Muscle layer of colon (tissue), 2 donors: ENCODE results near the gene ABHD4.
"Not testable (repeated sequence)": the region's sequence is repeated elsewhere in the genome, so short reads cannot be mapped to it uniquely, and the experiment has no call there.

Experiments
- H3K27ac ChIP-seq: one replicate; pipeline ENCODE4 v1.7.0; 2013; ENCODE audit warnings: low read depth, mild to moderate bottlenecking, low read length, moderate library complexity
- H3K27me3 ChIP-seq, 2 donors: one replicate each; pipeline ENCODE4 v1.7.0; 2013; ENCODE audit warnings: low read length in 2 of 2, mild to moderate bottlenecking in 2 of 2; ENCODE audit not compliant: insufficient read depth in 2 of 2, control insufficient read depth in 1 of 2
- H3K36me3 ChIP-seq: one replicate; pipeline ENCODE4 v1.7.0; 2013; ENCODE audit warnings: mild to moderate bottlenecking, low read length; ENCODE audit not compliant: insufficient read depth
- H3K4me1 ChIP-seq: one replicate; pipeline ENCODE4 v1.7.0; 2013; ENCODE audit warnings: mild to moderate bottlenecking, low read length; ENCODE audit not compliant: insufficient read depth
- H3K4me3 ChIP-seq, 2 donors: one replicate each; pipeline ENCODE4 v1.7.0; 2013; ENCODE audit warnings: low read length in 2 of 2, low read depth in 1 of 2, mild to moderate bottlenecking in 1 of 2, moderate library complexity in 1 of 2
- H3K9ac ChIP-seq: one replicate; pipeline ENCODE4 v1.7.0; 2013; ENCODE audit warnings: low read length
- H3K9me3 ChIP-seq: one replicate; pipeline ENCODE4 v1.7.0; 2013; ENCODE audit warnings: mild to moderate bottlenecking, low read length
- donor health status: abdominal sarcoma.
- donor health status: Adenocarcinoma of cecum.

Gene ABHD4, protein sequence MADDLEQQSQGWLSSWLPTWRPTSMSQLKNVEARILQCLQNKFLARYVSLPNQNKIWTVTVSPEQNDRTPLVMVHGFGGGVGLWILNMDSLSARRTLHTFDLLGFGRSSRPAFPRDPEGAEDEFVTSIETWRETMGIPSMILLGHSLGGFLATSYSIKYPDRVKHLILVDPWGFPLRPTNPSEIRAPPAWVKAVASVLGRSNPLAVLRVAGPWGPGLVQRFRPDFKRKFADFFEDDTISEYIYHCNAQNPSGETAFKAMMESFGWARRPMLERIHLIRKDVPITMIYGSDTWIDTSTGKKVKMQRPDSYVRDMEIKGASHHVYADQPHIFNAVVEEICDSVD

DNA sequence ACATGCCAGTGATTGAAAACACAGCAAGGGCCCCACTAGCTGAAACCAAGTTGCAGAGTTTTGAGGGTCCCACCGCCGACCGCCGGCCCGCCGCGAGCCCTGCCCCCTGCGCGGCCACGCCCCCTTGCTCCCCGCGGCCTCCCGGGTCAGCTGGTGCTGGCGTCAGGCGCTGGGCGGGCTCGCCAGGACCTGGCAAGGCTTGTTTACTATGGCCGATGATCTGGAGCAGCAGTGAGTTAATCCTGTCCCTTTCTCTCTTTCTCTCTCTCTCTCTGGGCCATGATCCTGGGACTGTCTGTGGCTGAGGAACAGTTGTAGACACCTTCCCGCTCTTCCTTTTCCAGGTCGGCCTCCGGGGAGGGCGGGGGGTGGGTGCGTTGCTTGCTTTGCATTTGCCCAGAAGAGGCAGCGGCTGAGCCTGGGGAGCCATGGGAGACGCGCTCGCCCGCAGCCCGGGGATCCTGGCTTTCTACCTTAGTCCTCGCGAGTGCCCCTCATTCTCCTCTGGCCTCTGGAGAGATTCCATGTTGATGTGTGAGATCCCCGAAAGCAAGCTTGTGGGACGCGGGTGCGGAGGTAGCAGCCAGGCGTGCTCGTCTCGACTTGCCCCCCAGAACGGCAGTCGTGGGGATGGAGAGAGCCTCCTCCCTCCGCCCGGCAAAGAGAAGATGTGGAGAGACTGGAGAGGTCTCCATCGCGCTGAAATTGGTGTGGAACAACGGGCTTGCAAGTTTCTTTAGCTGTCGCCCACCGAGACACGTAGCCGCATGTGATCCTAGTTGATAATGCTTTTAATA, at the start of gene ABHD4:
Gene ABHD4, plus strand, starts transcription at position 202 of the 797 bp plus-strand sequence. Its CDS starts 7 bp downstream, at position 209.
- Histone ChIP-seq H3K9ac (peak within 1 kb of the TSS; percentile 74), H3K4me3 (peak within 1 kb of the TSS; percentile 63 to 96), H3K4me1 (peaks cover 25% of the 10 kb centered on the region), H3K9me3 (no peaks in the 10 kb centered on the region), H3K27ac (peak within 1 kb of the TSS; percentile 70), H3K27me3 (no peaks in the 10 kb centered on the region), H3K36me3 (peaks cover 18% of the 10 kb centered on the region)

DNA sequence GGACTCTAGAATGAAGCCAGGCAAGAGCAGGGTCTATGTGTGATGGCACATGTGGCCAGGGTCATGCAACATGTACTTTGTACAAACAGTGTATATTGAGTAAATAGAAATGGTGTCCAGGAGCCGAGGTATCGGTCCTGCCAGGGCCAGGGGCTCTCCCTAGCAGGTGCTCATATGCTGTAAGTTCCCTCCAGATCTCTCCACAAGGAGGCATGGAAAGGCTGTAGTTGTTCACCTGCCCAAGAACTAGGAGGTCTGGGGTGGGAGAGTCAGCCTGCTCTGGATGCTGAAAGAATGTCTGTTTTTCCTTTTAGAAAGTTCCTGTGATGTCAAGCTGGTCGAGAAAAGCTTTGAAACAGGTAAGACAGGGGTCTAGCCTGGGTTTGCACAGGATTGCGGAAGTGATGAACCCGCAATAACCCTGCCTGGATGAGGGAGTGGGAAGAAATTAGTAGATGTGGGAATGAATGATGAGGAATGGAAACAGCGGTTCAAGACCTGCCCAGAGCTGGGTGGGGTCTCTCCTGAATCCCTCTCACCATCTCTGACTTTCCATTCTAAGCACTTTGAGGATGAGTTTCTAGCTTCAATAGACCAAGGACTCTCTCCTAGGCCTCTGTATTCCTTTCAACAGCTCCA, 48.7 kb upstream of the ABHD4 start:
- Histone ChIP-seq H3K27ac (no peak overlapping the region), H3K9me3 (no peaks in the 10 kb centered on the region), H3K4me3 (no peak overlapping the region), H3K4me1 (peaks cover 26% of the 10 kb centered on the region), H3K27me3 (no peaks in the 10 kb centered on the region), H3K9ac (no peak overlapping the region), H3K36me3 (no peaks in the 10 kb centered on the region)

DNA sequence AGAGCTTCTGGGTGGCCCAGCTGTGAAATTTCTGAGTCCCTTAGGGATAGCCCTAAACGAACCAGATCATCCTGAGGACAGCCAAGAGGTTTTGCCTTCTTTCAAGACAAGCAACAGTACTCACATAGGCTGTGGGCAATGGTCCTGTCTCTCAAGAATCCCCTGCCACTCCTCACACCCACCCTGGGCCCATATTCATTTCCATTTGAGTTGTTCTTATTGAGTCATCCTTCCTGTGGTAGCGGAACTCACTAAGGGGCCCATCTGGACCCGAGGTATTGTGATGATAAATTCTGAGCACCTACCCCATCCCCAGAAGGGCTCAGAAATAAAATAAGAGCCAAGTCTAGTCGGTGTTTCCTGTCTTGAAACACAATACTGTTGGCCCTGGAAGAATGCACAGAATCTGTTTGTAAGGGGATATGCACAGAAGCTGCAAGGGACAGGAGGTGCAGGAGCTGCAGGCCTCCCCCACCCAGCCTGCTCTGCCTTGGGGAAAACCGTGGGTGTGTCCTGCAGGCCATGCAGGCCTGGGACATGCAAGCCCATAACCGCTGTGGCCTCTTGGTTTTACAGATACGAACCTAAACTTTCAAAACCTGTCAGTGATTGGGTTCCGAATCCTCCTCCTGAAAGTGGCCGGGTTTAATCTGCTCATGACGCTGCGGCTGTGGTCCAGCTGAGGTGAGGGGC, 48.0 kb upstream of the ABHD4 start:
- Histone ChIP-seq H3K4me1 (peaks cover 26% of the 10 kb centered on the region), H3K9ac (no peak overlapping the region), H3K9me3 (no peaks in the 10 kb centered on the region), H3K27me3 (no peaks in the 10 kb centered on the region), H3K27ac (no peak overlapping the region), H3K36me3 (no peaks in the 10 kb centered on the region), H3K4me3 (no peak overlapping the region)

GRCh38 chr14:22551605-22551997, 46.5 kb upstream of the ABHD4 start:
- Histone ChIP-seq H3K27ac (no peak overlapping the region), H3K4me1 (peaks cover 18% of the 10 kb centered on the region)

GRCh38 chr14:22552001-22552826, 45.9 kb upstream of the ABHD4 start:
- no peak overlapping the region for H3K27ac ChIP-seq
- H3K4me3 ChIP-seq = no peak overlapping the region
- H3K9ac ChIP-seq = no peak overlapping the region
- no peaks in the 10 kb centered on the region for H3K36me3 ChIP-seq
- H3K27me3 ChIP-seq = no peaks in the 10 kb centered on the region
- H3K4me1 ChIP-seq = peaks cover 12% of the 10 kb centered on the region
- H3K9me3 ChIP-seq = no peaks in the 10 kb centered on the region

More at GRCh38 chr14:22551605-22551997, 46.5 kb upstream of the ABHD4 start:
- Histone ChIP-seq H3K36me3 (no peaks in the 10 kb centered on the region), H3K4me3 (no peak overlapping the region), H3K9ac (no peak overlapping the region), H3K9me3 (no peaks in the 10 kb centered on the region), H3K27me3 (no peaks in the 10 kb centered on the region)

GRCh38 chr14:22552827-22553076, 45.3 kb upstream of the ABHD4 start:
- Histone ChIP-seq H3K4me3 (no peak overlapping the region), H3K4me1 (peaks cover 16% of the 10 kb centered on the region), H3K9ac (no peak overlapping the region)

GRCh38 chr14:22553445-22553844, 44.7 kb upstream of the ABHD4 start:
- H3K4me1 ChIP-seq = peaks cover 16% of the 10 kb centered on the region
- H3K27ac ChIP-seq = no peak overlapping the region

More at GRCh38 chr14:22552827-22553076, 45.3 kb upstream of the ABHD4 start:
- no peaks in the 10 kb centered on the region for H3K9me3 ChIP-seq
- H3K36me3 ChIP-seq = no peaks in the 10 kb centered on the region
- no peak overlapping the region for H3K27ac ChIP-seq
- H3K27me3 ChIP-seq = no peaks in the 10 kb centered on the region

DNA sequence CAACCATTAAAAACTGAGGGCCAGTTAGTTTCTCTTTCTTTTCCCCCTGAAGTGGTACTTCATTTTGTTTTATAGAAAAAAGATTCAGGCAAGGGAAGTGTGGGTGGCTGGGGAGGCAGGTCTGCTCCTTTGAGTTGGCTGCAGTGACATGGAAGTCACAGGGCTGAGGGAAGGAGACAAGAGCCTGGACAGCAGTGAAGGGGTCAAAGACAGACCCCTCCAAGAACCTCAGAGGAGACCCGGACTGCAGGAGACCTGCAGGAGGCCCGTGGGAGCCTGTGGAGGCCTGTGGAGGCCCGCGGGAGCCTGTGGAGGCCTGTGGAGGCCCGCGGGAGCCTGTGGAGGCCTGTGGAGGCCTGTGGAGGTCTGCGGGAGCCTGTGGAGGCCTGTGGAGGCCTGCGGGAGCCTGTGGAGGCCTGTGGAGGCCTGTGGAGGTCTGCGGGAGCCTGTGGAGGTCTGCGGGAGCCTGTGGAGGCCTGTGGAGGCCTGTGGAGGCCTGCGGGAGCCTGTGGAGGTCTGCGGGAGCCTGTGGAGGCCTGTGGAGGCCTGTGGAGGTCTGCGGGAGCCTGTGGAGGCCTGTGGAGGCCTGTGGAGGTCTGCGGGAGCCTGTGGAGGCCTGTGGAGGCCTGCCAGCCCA, 44.1 kb upstream of the ABHD4 start:
- not testable (repeated sequence) for H3K27me3 ChIP-seq
- peaks cover 16% of the 10 kb centered on the region for H3K4me1 ChIP-seq

More at GRCh38 chr14:22553445-22553844, 44.7 kb upstream of the ABHD4 start:
- no peak overlapping the region for H3K9ac ChIP-seq
- H3K9me3 ChIP-seq = no peaks in the 10 kb centered on the region
- H3K27me3 ChIP-seq = no peaks in the 10 kb centered on the region
- H3K36me3 ChIP-seq = no peaks in the 10 kb centered on the region
- no peak overlapping the region for H3K4me3 ChIP-seq

DNA sequence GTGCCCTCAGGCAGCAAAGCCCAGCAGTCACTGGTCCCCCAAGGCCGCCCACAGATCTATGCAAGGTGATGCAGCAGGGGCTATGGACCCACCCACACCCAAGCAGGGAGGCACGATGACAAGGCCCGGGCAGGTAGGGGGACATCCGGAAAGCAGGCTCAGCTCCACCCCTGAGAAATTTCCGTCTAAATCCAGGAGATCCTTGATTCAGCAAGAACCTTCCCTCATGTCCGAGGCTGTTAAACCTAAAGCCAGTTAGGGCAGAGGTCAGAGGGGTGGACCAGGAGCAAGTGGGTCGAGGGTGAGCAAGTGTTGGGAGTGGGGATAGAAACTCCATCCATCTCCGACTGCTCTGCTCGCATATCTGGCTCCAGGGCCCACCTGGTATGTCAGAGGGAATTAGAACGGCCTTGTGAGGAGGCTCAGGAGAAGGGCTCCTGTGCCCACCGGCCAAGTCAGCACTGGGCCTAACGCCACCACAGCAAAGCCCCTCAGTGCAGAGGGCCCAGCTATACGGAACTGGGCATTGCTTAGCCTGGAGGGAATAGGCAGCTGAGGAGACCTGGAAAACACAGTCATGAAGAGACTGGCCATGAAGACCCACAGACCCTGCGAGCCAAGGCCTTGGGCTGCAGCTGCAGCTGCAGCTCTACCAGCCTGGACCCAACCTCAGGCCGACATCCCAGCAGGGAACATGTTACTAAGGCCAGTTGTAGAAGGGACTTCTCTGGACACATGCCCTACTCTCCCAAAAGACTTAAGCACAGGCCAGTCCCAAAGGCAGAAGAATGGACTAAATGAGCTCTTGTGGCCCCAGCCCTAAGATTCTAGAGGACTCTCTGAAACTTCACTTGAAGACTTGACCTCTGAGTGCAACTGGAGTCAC, 43.4 kb upstream of the ABHD4 start:
- no peaks in the 10 kb centered on the region for H3K9me3 ChIP-seq
- no peaks in the 10 kb centered on the region for H3K36me3 ChIP-seq
- H3K4me1 ChIP-seq = peaks cover 16% of the 10 kb centered on the region
- H3K27me3 ChIP-seq = no peaks in the 10 kb centered on the region
- no peak overlapping the region for H3K4me3 ChIP-seq
- H3K27ac ChIP-seq = no peak overlapping the region
- no peak overlapping the region for H3K9ac ChIP-seq

More for the DNA sequence above, 44.1 kb upstream of the ABHD4 start:
- H3K9me3 ChIP-seq, H3K9ac ChIP-seq, H3K27ac ChIP-seq, H3K36me3 ChIP-seq, H3K4me3 ChIP-seq: not testable (repeated sequence)
